SJCRH30 (cell line): ENCODE results near the gene SNX9. TPM values are rescaled to one million over a fixed set of nuclear protein-coding genes. Genes with fewer than 3 reads are reported as not detected.

Experiments
- DNase-seq, 2 experiments: peaks; one replicate each; pipeline ENCODE4 v3.0.0-alpha.2; 2015 to 2020
- H3K27ac ChIP-seq: fragments of 250-450 bp; sonication (Bioruptor Pico); 2 replicates; pipeline ENCODE4 v1.5.1; 2020; ENCODE audit warnings: mild to moderate bottlenecking, moderate library complexity
- H3K27me3 ChIP-seq: fragments of 250-450 bp; sonication (Bioruptor Pico); 2 replicates; pipeline ENCODE4 v1.5.1; 2020; ENCODE audit warnings: mild to moderate bottlenecking, moderate library complexity
- H3K36me3 ChIP-seq: fragments of 250-450 bp; sonication (Bioruptor Pico); 2 replicates; pipeline ENCODE4 v1.5.1; 2020; ENCODE audit warnings: mild to moderate bottlenecking, moderate library complexity
- H3K4me1 ChIP-seq: fragments of 250-450 bp; sonication (Bioruptor Pico); 2 replicates; pipeline ENCODE4 v1.5.1; 2020; ENCODE audit warnings: mild to moderate bottlenecking, moderate library complexity
- H3K4me3 ChIP-seq: fragments of 250-450 bp; sonication (Bioruptor Pico); 2 replicates; pipeline ENCODE4 v1.5.1; 2020; ENCODE audit warnings: mild to moderate bottlenecking, moderate library complexity
- H3K9me3 ChIP-seq: fragments of 250-450 bp; sonication (Bioruptor Pico); replicated peaks from 2 replicates; pipeline ENCODE4 v1.5.1; 2020; ENCODE audit warnings: mild to moderate bottlenecking, moderate library complexity
- total RNA-seq: library from RNA; depleted of rRNA; stranded (reverse); fragments of >200 nt; shearing (Covaris generic); gene quantifications from 2 replicates; pipeline ENCODE4 v1.2.3, GENCODE V29; 2014

The SNX9 gene
- total RNA-seq, 1 experiment from 2014 or later = 28.0 TPM

- Histone ChIP-seq H3K27ac (no peak overlapping the region), H3K4me3 (no peak overlapping the region)
Observed at GRCh38 chr6:157868835-157869234, 45.8 kb downstream of the SNX9 start.

DNA sequence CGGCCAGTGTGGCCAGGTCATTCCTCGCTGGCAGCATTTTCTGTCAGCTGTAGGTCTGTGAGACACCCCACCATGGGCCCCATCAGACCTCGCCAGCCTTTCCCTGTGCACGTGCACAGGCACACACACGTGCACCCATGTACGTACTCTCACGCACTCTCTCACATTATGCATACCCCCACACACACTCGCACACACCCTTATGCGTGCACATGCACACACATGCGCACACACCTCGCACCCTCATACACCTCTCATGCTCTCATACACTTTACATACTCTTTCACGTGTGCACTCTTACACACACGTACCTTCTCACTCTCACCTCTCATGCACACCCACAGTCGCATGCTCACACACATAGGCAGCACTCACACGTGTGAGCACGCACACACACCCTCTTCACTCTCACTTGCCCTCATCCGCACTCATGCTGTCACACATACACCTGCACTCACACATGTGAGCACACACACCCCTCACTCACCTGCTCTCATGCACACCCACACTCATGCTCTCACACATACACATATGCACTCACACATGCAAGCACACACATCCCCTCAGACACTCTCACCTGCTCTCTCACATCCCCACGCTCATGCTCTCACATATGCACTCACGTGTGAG is 46.7 kb downstream of the SNX9 start:
- H3K4me3 ChIP-seq = no peak overlapping the region
- H3K9me3 ChIP-seq = no peaks in the 10 kb centered on the region
- H3K4me1 ChIP-seq = no peaks in the 10 kb centered on the region
- DNase-seq = no peak
- no peak overlapping the region for H3K27ac ChIP-seq
- peaks cover 3% of the 10 kb centered on the region for H3K36me3 ChIP-seq
- H3K27me3 ChIP-seq = no peaks in the 10 kb centered on the region

More at GRCh38 chr6:157868835-157869234, 45.8 kb downstream of the SNX9 start:
- H3K36me3 ChIP-seq = no peaks in the 10 kb centered on the region
- DNase-seq = no peak
- H3K27me3 ChIP-seq = no peaks in the 10 kb centered on the region
- H3K4me1 ChIP-seq = no peaks in the 10 kb centered on the region
- H3K9me3 ChIP-seq = no peaks in the 10 kb centered on the region

- no peaks in the 10 kb centered on the region for H3K9me3 ChIP-seq
- no peak overlapping the region for H3K27ac ChIP-seq
- no peaks in the 10 kb centered on the region for H3K4me1 ChIP-seq
- DNase-seq = peak; percentile 80 to 88
- peaks cover 18% of the 10 kb centered on the region for H3K36me3 ChIP-seq
- no peak overlapping the region for H3K4me3 ChIP-seq
- H3K27me3 ChIP-seq = no peaks in the 10 kb centered on the region
Observed at GRCh38 chr6:157873735-157874344, 50.8 kb downstream of the SNX9 start.

DNA sequence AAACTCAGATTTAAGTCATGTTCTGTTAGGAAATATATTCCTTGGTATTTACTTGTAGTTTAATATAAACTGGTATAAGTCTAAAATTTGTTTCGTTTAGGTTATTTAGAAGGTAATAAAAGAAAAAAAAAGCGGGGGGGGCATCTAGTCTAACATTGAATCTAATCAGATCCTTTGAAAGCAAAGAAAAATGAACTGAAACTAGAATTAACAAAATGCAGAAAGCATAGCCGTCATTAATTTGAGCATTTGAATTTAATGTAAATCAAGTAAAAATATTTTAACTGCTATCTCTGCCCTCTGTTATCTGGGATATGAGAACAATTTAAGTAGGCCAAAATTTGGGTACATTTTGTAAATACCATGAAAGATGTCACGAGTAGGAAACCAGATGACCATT is 54.1 kb downstream of the SNX9 start:
- no peak overlapping the region for H3K27ac ChIP-seq
- peaks cover 28% of the 10 kb centered on the region for H3K36me3 ChIP-seq
- no peak for DNase-seq
- no peak overlapping the region for H3K4me3 ChIP-seq
- no peaks in the 10 kb centered on the region for H3K9me3 ChIP-seq
- H3K27me3 ChIP-seq = no peaks in the 10 kb centered on the region
- H3K4me1 ChIP-seq = no peaks in the 10 kb centered on the region

- H3K36me3 ChIP-seq = peaks cover 28% of the 10 kb centered on the region
- no peaks in the 10 kb centered on the region for H3K27me3 ChIP-seq
- H3K4me1 ChIP-seq = no peaks in the 10 kb centered on the region
- H3K4me3 ChIP-seq = no peak overlapping the region
- H3K27ac ChIP-seq = no peak overlapping the region
- H3K9me3 ChIP-seq = no peaks in the 10 kb centered on the region
- no peak for DNase-seq
Observed at GRCh38 chr6:157877573-157878438, 54.8 kb downstream of the SNX9 start.

DNA sequence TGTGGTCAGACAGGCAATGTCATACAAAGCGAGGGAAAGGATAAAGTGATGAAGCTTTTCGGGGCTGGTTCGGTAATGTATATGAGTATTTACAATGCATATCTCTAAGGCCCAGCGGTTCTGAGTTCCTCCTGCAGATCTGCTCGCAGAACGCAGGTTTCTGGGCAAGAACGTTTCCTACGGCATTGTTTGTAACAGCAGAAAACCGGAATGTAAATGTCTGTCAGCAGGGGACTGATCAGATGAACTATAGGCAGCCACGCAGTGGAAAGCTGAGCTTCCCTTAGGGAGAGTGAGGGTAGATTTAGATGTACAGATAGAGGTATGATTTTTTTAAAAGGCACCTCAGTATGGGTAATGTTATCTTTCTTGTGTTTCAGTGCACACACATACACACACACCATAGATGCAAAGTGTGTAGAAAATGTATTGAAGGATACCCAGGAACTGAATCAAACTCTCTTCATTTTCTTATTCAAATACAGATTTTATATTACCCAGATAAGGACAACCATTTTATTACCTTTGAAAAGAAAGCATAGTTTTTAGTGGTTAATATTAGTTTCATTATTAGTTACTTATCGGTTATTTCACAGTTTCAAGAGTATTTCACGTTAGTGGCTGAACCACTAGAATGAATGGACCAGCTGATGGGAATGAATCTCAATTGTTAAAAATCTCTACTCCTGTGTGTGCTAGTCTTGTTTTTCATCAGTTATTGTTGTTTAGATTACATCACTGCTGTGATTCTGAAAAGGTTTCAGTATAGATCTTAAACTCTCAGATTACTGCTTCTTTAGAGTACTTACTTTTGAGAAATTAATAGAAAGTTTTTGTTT is 56.2 kb downstream of the SNX9 start:
- DNase-seq = no peak
- H3K27ac ChIP-seq = no peak overlapping the region
- no peak overlapping the region for H3K4me3 ChIP-seq
- no peaks in the 10 kb centered on the region for H3K27me3 ChIP-seq
- H3K9me3 ChIP-seq = no peaks in the 10 kb centered on the region
- peaks cover 28% of the 10 kb centered on the region for H3K36me3 ChIP-seq
- H3K4me1 ChIP-seq = no peaks in the 10 kb centered on the region

- Histone ChIP-seq H3K27ac (no peak overlapping the region), H3K27me3 (no peaks in the 10 kb centered on the region), H3K36me3 (peaks cover 28% of the 10 kb centered on the region), H3K9me3 (no peaks in the 10 kb centered on the region), H3K4me3 (no peak overlapping the region), H3K4me1 (no peaks in the 10 kb centered on the region)
- no peak for DNase-seq
Observed at GRCh38 chr6:157879873-157880254, 56.8 kb downstream of the SNX9 start.

- no peak for DNase-seq
- Histone ChIP-seq H3K4me1 (no peaks in the 10 kb centered on the region), H3K9me3 (no peaks in the 10 kb centered on the region), H3K4me3 (no peak overlapping the region), H3K36me3 (peaks cover 32% of the 10 kb centered on the region), H3K27ac (no peak overlapping the region), H3K27me3 (no peaks in the 10 kb centered on the region)
Observed at GRCh38 chr6:157880534-157880933, 57.5 kb downstream of the SNX9 start.

DNA sequence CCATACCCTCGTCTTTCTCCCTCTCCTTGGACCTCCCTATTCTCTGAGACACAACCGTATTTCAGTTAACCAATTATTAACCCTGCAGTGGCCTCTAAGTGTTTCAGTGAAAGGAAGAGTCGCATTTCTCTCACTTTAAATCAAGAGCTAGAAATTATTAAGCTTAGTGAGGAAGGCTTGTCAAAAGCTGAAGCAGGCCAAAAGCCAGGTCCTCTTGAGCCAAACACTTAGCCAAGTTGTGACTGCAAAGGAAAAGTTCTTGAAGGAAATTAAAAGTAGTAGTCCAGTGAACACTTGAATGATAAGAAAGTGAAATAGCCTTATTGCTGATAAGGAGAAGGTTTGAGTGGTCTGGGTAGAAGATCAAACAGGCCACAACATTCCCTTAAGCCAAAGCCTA is 58.3 kb downstream of the SNX9 start:
- Histone ChIP-seq H3K27ac (no peak overlapping the region), H3K36me3 (peaks cover 32% of the 10 kb centered on the region), H3K4me1 (no peaks in the 10 kb centered on the region), H3K27me3 (no peaks in the 10 kb centered on the region), H3K9me3 (no peaks in the 10 kb centered on the region), H3K4me3 (no peak overlapping the region)
- DNase-seq = no peak

DNA sequence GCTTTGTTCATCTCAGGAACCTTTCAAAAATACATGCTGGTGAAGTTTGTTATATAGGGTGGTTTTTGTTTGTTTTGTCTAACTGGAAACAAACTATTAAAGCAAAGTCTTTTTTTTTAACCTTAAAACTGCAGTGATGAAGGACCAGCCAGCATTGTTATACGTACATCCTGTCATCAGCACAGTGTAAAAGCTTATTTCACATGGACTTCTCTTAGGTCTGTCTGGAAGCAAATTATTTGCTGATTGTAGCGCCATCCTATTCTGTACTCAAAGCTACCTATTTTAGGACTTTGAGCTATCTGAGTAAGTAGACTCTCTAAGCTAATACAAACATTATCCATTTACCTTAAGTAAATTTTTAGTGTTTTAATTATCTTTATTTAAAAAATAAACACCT is 61.7 kb downstream of the SNX9 start:
- H3K36me3 ChIP-seq = peaks cover 22% of the 10 kb centered on the region
- no peaks in the 10 kb centered on the region for H3K27me3 ChIP-seq
- H3K9me3 ChIP-seq = no peaks in the 10 kb centered on the region
- H3K4me1 ChIP-seq = 0 out of 2 replicates have a peak, but pooled peaks cover 2% of the 10 kb centered on the region
- H3K27ac ChIP-seq = no peak overlapping the region
- DNase-seq = no peak
- H3K4me3 ChIP-seq = no peak overlapping the region

- Histone ChIP-seq H3K36me3 (peaks cover 20% of the 10 kb centered on the region), H3K27me3 (no peaks in the 10 kb centered on the region), H3K27ac (no peak overlapping the region), H3K9me3 (no peaks in the 10 kb centered on the region), H3K4me3 (no peak overlapping the region), H3K4me1 (0 out of 2 replicates have a peak, but pooled peaks cover 2% of the 10 kb centered on the region)
- no peak for DNase-seq
Observed at GRCh38 chr6:157885211-157885788, 62.3 kb downstream of the SNX9 start.

DNA sequence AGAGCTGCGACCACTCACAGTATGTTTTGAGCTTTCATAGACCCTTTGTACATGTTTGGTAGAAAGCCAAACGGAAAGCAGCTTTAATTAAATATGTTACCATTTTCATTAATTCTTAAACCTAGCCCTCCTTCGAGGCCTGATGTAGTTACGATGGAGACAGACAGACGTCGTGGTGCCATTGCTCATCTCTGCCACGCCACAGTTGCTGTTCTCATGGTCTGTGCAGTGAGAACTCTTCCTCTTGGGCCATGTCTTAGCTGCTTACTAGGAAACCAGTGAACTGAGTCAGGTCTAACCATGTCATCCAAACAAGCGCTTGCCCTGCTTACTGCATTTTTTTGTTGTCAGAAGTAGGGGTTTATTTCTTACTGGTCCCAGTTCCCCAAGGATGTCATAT is 62.8 kb downstream of the SNX9 start:
- Histone ChIP-seq H3K27ac (no peak overlapping the region), H3K9me3 (no peaks in the 10 kb centered on the region), H3K27me3 (no peaks in the 10 kb centered on the region), H3K36me3 (peaks cover 16% of the 10 kb centered on the region), H3K4me1 (0 out of 2 replicates have a peak, but pooled peaks cover 2% of the 10 kb centered on the region), H3K4me3 (no peak overlapping the region)
- DNase-seq = no peak

- H3K4me3 ChIP-seq = no peak overlapping the region
- H3K9me3 ChIP-seq = no peaks in the 10 kb centered on the region
- H3K27ac ChIP-seq = no peak overlapping the region
- 0 out of 2 replicates have a peak, but pooled peaks cover 2% of the 10 kb centered on the region for H3K4me1 ChIP-seq
- H3K27me3 ChIP-seq = no peaks in the 10 kb centered on the region
- peak; percentile 17 to 51 for DNase-seq
- H3K36me3 ChIP-seq = peaks cover 12% of the 10 kb centered on the region
Observed at GRCh38 chr6:157887892-157888291, 64.8 kb downstream of the SNX9 start.
